K562 (cell line): ENCODE results near the gene EDA. TPM values are rescaled to one million over a fixed set of nuclear protein-coding genes. Genes with fewer than 3 reads are reported as not detected.

ENCODE experiments used
- ATAC-seq: fragments of 200-7000 bp; cut with Tn5 transposase; 3 replicates; pipeline ENCODE4 v1.9.1; 2020; ENCODE audit warnings: moderate library complexity
- BruUV-seq: library from RNA; stranded (reverse); fragments of 400-500 nt; replicated peaks from 2 replicates; lab custom pipeline; 2021; lab: Mats Ljungman, UMichigan
- CTCF ChIA-PET: fragments of 300-600 bp; formaldehyde crosslinking; extraction: SDS; loops from one replicate; lab custom pipeline; 2021; ENCODE audit warnings: low intra/inter-chr PET ratio; lab: Yijun Ruan, JAX
- POLR2A ChIA-PET: fragments of 300-600, 350-650 bp; sonication (Branson Sonifier 250); formaldehyde crosslinking; extraction: SDS; loops from one replicate; lab custom pipeline; 2021; ENCODE audit warnings: antibody characterized with exemption, inconsistent platforms; lab: Yijun Ruan, JAX
- DNase-seq, 4 experiments: peaks; one replicate each; pipeline versions ENCODE4 v3.0.0 to v3.0.0-alpha.2; 2011 to 2018; ENCODE audit warnings: low spot score in 3 of 4, mixed read lengths in 3 of 4; ENCODE audit errors: extremely low read depth in 1 of 4
- FAIRE-seq: peaks from 2 replicates; lab custom pipeline; 2011; peaks lifted over from hg19 to GRCh38; lab: Jason Lieb, UNC
- H2AFZ ChIP-seq: 2 replicates; pipeline ENCODE4 v1.6.0; 2011; ENCODE audit warnings: low read depth, low read length, control low read depth, inconsistent platforms
- H3K27ac ChIP-seq: fragments of 200-600 bp; 3 replicates; pipeline ENCODE4 v1.8.0; 2011; ENCODE audit warnings: low read depth, mild to moderate bottlenecking, control low read depth, inconsistent platforms, low read length, moderate library complexity, mixed read lengths; ENCODE audit errors: extremely low read depth
- H3K27me3 ChIP-seq, 2 experiments: fragments of 300-600 bp in 1 of 2; 2 replicates in 1 of 2; 3 replicates in 1 of 2; pipeline versions ENCODE4 v1.6.0 to v1.8.0; 2011; ENCODE audit warnings: inconsistent platforms in 2 of 2, low read length in 2 of 2, mild to moderate bottlenecking in 1 of 2, mixed read lengths in 1 of 2, moderate library complexity in 1 of 2; ENCODE audit not compliant: control insufficient read depth in 2 of 2, insufficient read depth in 2 of 2
- H3K36me3 ChIP-seq: fragments of 300-600 bp; 3 replicates; pipeline ENCODE4 v1.8.0; 2011; ENCODE audit warnings: mild to moderate bottlenecking, low read length, inconsistent platforms; ENCODE audit not compliant: control insufficient read depth, insufficient read depth
- H3K4me1 ChIP-seq, 2 experiments: fragments of 200-600 bp in 1 of 2; replicated peaks in 1 of 2; 2 replicates in 1 of 2; 3 replicates in 1 of 2; pipeline versions ENCODE4 v1.5.1 to v1.8.0; 2011; ENCODE audit warnings: inconsistent platforms in 2 of 2, low read length in 2 of 2, mild to moderate bottlenecking in 1 of 2, mixed read lengths in 1 of 2, moderate library complexity in 1 of 2; ENCODE audit not compliant: control insufficient read depth in 2 of 2, insufficient read depth in 2 of 2
- H3K4me2 ChIP-seq: 2 replicates; pipeline ENCODE4 v1.6.1; 2011; ENCODE audit warnings: low read length, control low read depth, inconsistent platforms, mixed read lengths; ENCODE audit not compliant: insufficient read depth
- H3K4me3 ChIP-seq: fragments of 200-600 bp; sonication (generic), shearing (Covaris generic); 2 replicates; pipeline ENCODE4 v1.5.1; 2016; ENCODE audit warnings: control low read depth, inconsistent platforms
- H3K79me2 ChIP-seq: fragments of 200-600 bp; 3 replicates; pipeline ENCODE4 v1.8.0; 2011; ENCODE audit warnings: low read length, inconsistent platforms; ENCODE audit not compliant: control insufficient read depth, insufficient read depth
- H3K9ac ChIP-seq, 2 experiments: 2 replicates each; pipeline versions ENCODE4 v1.6.0 to v1.6.1; 2011; ENCODE audit warnings: low read depth in 2 of 2, low read length in 2 of 2, control low read depth in 1 of 2, inconsistent platforms in 1 of 2, mild to moderate bottlenecking in 1 of 2, mixed read lengths in 1 of 2; ENCODE audit not compliant: insufficient read depth in 1 of 2
- H3K9me1 ChIP-seq: one replicate; pipeline ENCODE4 v1.6.0; 2011; ENCODE audit warnings: inconsistent platforms, mild to moderate bottlenecking, low read length, moderate library complexity; ENCODE audit not compliant: control insufficient read depth, insufficient read depth
- H3K9me3 ChIP-seq: replicated peaks from 2 replicates; pipeline ENCODE4 v1.5.1; 2011; ENCODE audit warnings: low read depth, low read length, inconsistent platforms; ENCODE audit not compliant: control insufficient read depth, insufficient read depth
- H4K20me1 ChIP-seq: replicated peaks from 2 replicates; pipeline ENCODE4 v1.6.1; 2011; ENCODE audit warnings: low read length, inconsistent platforms, mixed read lengths; ENCODE audit not compliant: control insufficient read depth, insufficient read depth
- FOXJ2 ChIP-seq: fragments of 200-800 bp; sonication (Bioruptor generic); IDR thresholded peaks from 2 replicates; pipeline ENCODE4 v1.6.1; 2016; ENCODE audit warnings: missing genetic modification characterization, missing compliant biosample characterization
- RAD51 ChIP-seq: fragments of 450-650 bp; IDR thresholded peaks from 2 replicates; pipeline ENCODE4 v1.7.1; 2016; ENCODE audit warnings: low read depth, mild to moderate bottlenecking, borderline replicate concordance
- SNRNP70 ChIP-seq: fragments of 200-400 bp; formaldehyde crosslinking; optimal IDR thresholded peaks from 2 replicates; pipeline ENCODE3; 2017; ENCODE audit warnings: low read depth, low read length
- ZKSCAN3 ChIP-seq: fragments of 250-450 bp; sonication (Bioruptor Pico); IDR thresholded peaks from 2 replicates; pipeline ENCODE4 v1.4.0; 2020
- WGBS: fragments of 100-300 bp; shearing (Covaris generic); methylation state at CpG from one replicate; pipeline ENCODE4 v1.1.6; 2016; ENCODE audit warnings: low coverage, mixed read lengths; ENCODE audit not compliant: insufficient coverage; ENCODE audit errors: missing lambda C conversion rate; 5-methylcytosine and 5-hydroxymethylcytosine counted together
- in situ Hi-C: fragments of 300-500 bp; cut with MboI; formaldehyde crosslinking; loops from 4 replicates; pipeline ENCODE4 v1.15.0; 2018; ENCODE audit warnings: inconsistent platforms, mixed read lengths
- intact Hi-C: fragments of 100-400 bp; cut with micrococcal nuclease; formaldehyde crosslinking; loops from 2 replicates; pipeline ENCODE4 v1.14.2; 2022
- polyA plus RNA-seq, 8 experiments: library from polyadenylated mRNA; depleted of rRNA in 4 of 8; stranded (reverse) in 5 of 8; unstranded in 3 of 8; fragments of >200 nt; fragmentation: Nextera tagmentation in 2 of 8; fragmentation: Illumina TruSeq in 1 of 8; extraction: Ambion mirVana in 2 of 8; extraction: Trizol in 1 of 8; gene quantifications; 2 replicates each; pipeline versions ENCODE4 v1.2.1 to v1.2.3, GENCODE V29; 2011 to 2014; ENCODE audit warnings: inconsistent platforms in 1 of 8, missing spikeins in 1 of 8
- total RNA-seq, 7 experiments: library from RNA; depleted of rRNA in 6 of 7; stranded (reverse); fragments of >200 nt in 6 of 7; fragmentation: Illumina TruSeq in 2 of 7; extraction: Trizol in 2 of 7; gene quantifications; 2 replicates each; pipeline versions ENCODE4 v1.2.1 to v1.2.3, GENCODE V29; 2011 to 2021; ENCODE audit warnings: low replicate concordance in 1 of 7
- TF ChIP-seq, protein P1 (sequence below): fragments of 450-650 bp; IDR thresholded peaks from 2 replicates; pipeline ENCODE4 v1.6.1; 2016; ENCODE audit warnings: low read depth

EDA gene
- total and polyA plus RNA-seq, 9 of the 15 experiments (the other 6 are each of a cell fraction or from before 2014, with no cell fraction given): 0.03 to 0.40 (median 0.07) TPM

DNA sequence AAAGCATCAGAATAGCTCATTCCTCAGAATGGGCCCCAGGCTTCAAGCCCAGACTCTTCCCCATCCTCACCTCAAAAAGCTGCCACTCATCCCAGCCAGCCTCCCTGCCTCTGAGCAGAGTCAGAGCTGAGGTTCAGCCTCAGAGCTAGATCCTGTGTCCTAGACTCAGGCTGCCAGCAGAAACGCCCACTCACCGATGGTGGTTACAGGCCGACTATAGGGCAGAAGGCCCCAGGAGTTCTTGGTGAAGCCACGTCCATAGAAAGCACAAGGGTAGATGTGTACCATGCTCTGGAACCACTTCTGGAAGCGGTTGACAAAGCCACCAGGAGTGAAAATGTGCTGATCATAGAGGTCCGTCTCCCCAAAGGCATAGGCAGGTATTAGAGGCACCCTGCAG, 426.1 kb downstream of the EDA start:
- no peak for TF ChIP-seq SNRNP70
- no peak for TF ChIP-seq FOXJ2
- TF ChIP-seq, protein P1, sequence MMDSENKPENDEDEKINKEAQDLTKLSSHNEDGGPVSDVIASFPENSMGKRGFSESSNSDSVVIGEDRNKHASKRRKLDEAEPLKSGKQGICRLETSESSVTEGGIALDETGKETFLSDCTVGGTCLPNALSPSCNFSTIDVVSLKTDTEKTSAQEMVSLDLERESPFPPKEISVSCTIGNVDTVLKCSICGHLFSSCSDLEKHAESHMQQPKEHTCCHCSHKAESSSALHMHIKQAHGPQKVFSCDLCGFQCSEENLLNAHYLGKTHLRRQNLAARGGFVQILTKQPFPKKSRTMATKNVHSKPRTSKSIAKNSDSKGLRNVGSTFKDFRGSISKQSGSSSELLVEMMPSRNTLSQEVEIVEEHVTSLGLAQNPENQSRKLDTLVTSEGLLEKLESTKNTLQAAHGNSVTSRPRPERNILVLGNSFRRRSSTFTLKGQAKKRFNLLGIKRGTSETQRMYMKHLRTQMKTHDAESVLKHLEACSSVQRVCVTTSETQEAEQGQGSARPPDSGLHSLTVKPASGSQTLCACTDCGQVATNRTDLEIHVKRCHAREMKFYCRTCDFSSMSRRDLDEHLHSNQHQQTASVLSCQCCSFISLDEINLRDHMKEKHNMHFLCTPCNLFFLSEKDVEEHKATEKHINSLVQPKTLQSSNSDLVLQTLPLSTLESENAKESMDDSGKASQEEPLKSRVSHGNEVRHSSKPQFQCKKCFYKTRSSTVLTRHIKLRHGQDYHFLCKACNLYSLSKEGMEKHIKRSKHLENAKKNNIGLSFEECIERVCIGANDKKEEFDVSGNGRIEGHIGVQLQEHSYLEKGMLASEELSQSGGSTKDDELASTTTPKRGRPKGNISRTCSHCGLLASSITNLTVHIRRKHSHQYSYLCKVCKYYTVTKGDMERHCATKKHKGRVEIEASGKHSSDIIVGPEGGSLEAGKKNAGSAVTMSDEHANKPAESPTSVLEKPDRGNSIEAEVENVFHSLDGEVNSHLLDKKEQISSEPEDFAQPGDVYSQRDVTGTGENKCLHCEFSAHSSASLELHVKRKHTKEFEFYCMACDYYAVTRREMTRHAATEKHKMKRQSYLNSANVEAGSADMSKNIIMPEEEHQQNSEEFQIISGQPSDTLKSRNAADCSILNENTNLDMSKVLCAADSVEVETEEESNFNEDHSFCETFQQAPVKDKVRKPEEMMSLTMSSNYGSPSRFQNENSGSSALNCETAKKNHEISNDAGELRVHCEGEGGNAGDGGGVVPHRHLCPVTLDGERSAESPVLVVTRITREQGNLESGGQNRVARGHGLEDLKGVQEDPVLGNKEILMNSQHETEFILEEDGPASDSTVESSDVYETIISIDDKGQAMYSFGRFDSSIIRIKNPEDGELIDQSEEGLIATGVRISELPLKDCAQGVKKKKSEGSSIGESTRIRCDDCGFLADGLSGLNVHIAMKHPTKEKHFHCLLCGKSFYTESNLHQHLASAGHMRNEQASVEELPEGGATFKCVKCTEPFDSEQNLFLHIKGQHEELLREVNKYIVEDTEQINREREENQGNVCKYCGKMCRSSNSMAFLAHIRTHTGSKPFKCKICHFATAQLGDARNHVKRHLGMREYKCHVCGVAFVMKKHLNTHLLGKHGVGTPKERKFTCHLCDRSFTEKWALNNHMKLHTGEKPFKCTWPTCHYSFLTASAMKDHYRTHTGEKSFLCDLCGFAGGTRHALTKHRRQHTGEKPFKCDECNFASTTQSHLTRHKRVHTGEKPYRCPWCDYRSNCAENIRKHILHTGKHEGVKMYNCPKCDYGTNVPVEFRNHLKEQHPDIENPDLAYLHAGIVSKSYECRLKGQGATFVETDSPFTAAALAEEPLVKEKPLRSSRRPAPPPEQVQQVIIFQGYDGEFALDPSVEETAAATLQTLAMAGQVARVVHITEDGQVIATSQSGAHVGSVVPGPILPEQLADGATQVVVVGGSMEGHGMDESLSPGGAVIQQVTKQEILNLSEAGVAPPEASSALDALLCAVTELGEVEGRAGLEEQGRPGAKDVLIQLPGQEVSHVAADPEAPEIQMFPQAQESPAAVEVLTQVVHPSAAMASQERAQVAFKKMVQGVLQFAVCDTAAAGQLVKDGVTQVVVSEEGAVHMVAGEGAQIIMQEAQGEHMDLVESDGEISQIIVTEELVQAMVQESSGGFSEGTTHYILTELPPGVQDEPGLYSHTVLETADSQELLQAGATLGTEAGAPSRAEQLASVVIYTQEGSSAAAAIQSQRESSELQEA: no peak
- no peak for TF ChIP-seq ZKSCAN3 (CRISPR knock-in tag)
- TF ChIP-seq RAD51: no peak
- TF ChIP-seq, all 486 proteins: peak for 0
- no peaks in the 10 kb centered on the region; a peak in 1 of 5 replicates for H3K4me1 ChIP-seq
- no peak overlapping the region for H2AFZ ChIP-seq
- no peaks in the 10 kb centered on the region; the same call in 1 of the 2 replicates for H4K20me1 ChIP-seq
- H3K4me3 ChIP-seq: no peak overlapping the region
- no peak overlapping the region for H3K9ac ChIP-seq
- ATAC-seq (no peak), FAIRE-seq (no peak), DNase-seq (no peak)
- H3K9me1 ChIP-seq: no peaks in the 10 kb centered on the region
- H3K27me3 ChIP-seq: peaks cover 0 to 4% of the 10 kb centered on the region in 2 experiments; a peak in 1 of 5 replicates
- POLR2A ChIA-PET: no interaction called here
- no peaks in the 10 kb centered on the region for H3K36me3 ChIP-seq
- CTCF ChIA-PET: no interaction called here
- WGBS: 13% methylated on average over 1 of the region's 6 CpGs
- H3K4me2 ChIP-seq: no peak overlapping the region
- no peak overlapping the region for H3K27ac ChIP-seq
- H3K9me3 ChIP-seq: no peaks in the 10 kb centered on the region
- no peaks in the 10 kb centered on the region for H3K79me2 ChIP-seq
- intact Hi-C loops: no loop called here
- in situ Hi-C loops: loop anchor here (25.0 kb wide), 1 partner anchor 505 kb away; no protein-coding TSS in a partner anchor
- no TSS peak for BruUV-seq
